Colon (tissue), 2 donors: ENCODE measurements around the gene ING4.
"Not testable (repeated sequence)": the region's sequence is repeated elsewhere in the genome, so short reads cannot be mapped to it uniquely, and the experiment has no call there.

Experiments used
- FAIRE-seq: peaks from 2 replicates; lab custom pipeline; 2012; peaks lifted over from hg19 to GRCh38; lab: Jason Lieb, UNC
- donor health status: control.
- donor health status: control.

The ING4 gene

GRCh38 chr12:6662906-6663742 is at the start of gene ING4:
TSS of gene ING4 (minus strand) at chr12:6663119. CDS start at chr12:6663101, 18 bp downstream.
- FAIRE-seq = peak; percentile 92

DNA sequence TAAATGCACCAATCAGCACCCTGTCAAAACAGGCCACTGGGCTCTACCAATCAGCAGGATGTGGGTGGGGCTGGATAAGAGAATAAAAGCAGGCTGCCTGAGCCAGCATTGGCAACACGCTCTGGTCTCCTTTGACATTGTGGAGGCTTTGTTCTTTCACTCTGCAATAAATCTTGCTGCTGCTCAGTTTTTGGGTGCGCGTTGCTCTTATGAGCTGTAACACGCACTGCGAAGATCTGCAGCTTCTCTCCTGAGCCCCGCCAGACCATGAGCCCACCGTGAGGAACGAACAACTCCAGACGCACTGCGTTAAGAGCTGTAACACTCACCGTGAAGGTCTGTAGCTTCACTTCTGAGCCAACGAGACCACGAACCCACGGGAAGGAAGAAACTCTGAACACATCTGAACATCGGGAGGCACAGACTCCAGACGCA is 46.1 kb upstream of the ING4 start:
- FAIRE-seq = no peak

- FAIRE-seq = not testable (repeated sequence)
Observed at GRCh38 chr12:6708351-6708750, 45.4 kb upstream of the ING4 start.

- no peak for FAIRE-seq
Observed at GRCh38 chr12:6703631-6704030, 40.7 kb upstream of the ING4 start.

DNA sequence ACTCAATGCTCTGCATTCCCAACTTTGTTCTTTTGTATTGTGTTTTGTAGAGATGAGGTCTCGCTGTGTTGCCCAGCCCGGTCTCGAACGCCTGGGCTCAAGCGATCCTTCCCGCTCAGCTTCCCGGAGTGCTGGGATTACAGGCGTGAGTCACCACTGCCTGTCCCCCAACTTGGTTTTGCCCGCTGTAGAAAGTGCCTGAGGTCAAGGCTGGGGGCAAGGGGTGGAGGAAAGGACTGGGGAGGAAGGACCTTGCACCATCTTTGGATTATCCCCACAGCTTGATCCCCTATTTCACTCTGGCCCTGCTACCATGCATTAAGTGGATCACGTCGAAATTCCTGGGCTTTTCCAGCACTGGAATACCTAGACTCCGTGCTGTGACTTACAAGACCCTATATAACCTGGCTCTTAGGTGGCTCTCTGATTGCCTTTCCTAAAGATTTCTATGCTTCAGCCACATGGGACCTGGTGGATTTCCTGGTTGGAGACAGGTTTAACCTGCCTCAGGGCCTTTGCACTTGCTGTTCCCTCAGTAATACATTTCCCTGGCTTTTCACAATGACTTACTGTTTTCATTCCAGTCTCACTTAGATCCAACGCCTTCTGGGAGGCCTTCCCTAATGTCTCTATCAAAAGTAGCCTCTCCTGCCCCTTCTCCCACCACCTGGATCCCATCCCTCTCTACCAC is 38.3 kb upstream of the ING4 start:
- FAIRE-seq = no peak

DNA sequence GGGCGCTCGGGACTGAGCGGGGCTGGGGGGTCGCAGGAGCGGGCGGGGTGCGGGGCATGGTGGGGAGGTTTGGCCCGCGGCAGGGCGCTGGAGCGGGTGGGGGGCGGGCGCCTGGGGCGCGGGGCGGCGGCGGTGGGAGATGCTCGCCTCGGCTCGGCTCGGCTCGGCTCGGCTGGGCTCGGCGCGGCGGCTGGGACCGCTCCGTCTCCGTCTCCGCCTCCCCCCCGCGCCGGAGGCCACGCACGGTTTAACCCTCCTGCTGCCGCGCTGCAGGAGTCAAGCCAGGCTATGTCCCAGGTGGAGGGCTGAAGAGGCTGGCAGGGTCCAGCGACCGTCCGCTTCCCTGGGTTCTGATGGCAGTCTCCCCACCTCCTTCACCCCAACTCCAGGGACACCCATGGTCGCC is 37.7 kb upstream of the ING4 start, which contains the start of gene PIANP:
Gene PIANP (minus strand): TSS at position 170 of the 406 bp plus-strand sequence. CDS start 2,754 bp downstream, outside the sequence.
- FAIRE-seq = no peak

GRCh38 chr12:6699989-6700645 is 37.2 kb upstream of the ING4 start:
- no peak for FAIRE-seq

DNA sequence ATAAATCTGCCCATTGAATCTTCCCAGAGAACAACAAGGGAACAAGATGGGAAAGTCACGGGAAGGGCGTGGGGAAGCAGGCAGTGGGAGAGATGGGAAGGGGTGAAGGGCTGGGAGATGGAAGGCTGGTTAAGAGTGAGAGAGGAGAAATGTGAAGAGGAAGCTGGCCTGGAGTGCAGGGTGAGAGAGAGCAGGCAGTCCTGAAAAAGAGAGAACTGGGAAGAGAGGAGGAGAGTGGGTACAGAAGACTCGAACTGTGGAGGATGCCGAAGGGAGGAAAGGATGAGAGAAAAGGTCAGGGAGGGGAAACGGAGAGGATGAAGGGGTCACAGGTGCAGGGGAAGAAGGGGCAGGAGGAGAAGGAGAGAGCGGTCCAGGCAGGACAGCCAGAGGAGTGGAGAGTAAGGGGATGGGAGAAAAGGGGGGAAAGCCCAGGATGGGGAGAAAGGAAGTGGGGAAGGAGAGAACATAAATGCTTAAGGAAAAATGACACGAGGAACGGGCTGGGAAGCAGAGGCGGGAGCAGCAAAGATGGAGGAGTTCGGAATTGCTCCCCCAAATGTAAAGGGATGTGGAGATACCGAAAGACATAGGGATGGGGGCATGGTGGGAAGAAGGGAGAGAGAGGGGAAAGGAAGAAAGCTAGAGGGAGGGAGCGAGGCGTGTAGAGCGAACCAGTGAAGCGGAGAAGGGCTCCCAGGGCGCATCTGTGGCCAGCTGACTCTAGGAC is 36.5 kb upstream of the ING4 start:
- no peak for FAIRE-seq

DNA sequence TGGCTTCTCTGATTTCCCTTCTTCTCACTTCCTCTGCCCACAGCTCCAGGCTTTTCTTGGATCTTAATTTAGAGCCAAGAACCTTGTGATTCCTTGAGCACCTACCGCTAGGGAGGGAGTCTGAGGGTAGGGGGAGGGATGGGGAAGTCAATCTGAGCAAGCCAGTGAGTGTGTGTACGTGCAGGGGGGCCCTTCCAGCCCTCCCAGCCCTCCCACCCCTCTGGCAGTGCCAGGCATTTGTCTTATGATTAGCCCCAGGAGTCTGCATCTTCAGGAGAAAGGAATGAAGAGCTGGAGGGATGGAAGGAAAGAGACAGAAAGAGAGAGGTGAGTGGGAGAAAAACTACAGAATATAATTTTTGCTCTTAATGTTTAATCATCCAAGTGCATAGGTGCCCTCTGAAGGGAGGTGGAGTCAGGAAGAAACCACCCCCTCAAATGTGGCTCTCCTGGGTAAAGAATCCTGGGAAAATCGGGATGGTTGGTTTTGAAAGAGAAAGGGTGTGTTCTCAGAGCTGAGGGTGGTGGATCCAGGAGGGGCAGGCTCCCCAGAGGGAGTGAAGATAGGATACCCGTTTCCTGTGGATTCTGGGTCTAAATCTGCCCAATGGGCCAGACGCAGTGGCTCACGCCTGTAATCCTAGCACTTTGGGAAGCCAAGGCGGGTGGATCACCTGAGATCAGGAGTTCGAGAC is 35.6 kb upstream of the ING4 start:
- no peak for FAIRE-seq

GRCh38 chr12:6697584-6698351 is 34.8 kb upstream of the ING4 start:
- FAIRE-seq = no peak

- FAIRE-seq = no peak
Observed at GRCh38 chr12:6696690-6697583, 34.0 kb upstream of the ING4 start.

- no peak for FAIRE-seq
Observed at GRCh38 chr12:6695313-6696045, 32.6 kb upstream of the ING4 start.

- FAIRE-seq = no peak
Observed at GRCh38 chr12:6694701-6695100, 31.8 kb upstream of the ING4 start.

DNA sequence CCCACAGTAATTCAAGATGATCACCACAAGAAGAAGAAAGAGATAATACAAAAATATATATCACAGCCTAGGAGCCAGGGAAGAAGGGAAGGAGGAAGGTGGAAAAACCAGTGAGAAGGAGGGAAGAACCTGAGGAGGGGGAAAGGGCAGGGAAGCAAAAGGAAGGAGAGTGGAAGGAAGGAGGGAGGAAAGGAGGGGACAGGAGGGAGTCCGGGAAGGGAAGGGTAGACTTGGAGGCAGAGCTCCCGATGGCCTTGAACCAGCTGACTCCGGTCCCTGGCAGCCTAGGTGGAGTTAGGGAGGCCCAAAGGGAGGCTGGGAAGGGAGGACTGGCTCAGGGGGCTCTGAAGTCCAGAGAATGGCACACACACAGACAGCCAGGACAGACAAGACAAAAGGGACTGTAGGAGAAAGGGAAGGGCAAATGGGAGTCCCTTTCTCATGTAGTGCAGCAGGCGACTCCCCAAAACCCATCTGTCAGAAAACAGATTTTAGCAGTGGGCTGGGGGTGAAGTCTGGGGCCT is 31.0 kb upstream of the ING4 start:
- FAIRE-seq = no peak

- FAIRE-seq = no peak
Observed at GRCh38 chr12:6692888-6693287, 30.0 kb upstream of the ING4 start.

DNA sequence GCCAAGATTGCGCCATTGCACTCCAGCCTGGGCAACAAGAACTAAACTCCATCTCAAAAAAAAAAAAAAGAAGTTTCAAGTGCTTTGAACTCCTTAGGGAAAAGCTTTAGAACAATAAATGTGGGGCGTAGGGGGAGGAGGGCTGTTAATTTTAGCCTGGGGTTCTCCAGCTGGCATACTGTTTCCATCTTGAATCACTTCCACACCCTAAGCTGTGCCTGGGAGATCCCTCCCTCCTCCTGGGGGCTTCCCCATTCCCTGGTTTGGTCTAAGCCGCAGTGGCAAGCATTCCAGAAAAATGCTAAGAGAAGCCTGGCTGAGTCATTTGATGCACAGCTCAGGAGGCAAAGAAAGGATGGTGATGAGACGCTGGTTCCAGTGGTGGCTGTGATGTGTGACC is 28.6 kb upstream of the ING4 start:
- FAIRE-seq = no peak

- FAIRE-seq = peak; percentile 60
Observed at GRCh38 chr12:6688999-6689882, 26.3 kb upstream of the ING4 start, which contains the start of gene ZNF384. TSS of gene ZNF384 (minus strand) at chr12:6689375. CDS start at chr12:6679520, 9,855 bp downstream.
